NOMO-1 (cell line): ENCODE measurements around the gene IL4I1.

Experiments used
- DNase-seq, 2 experiments: peaks; one replicate each; lab custom pipeline; 2025; ENCODE audit not compliant: unreplicated experiment in 2 of 2; lab: John Stamatoyannopoulos, UW

IL4I1 gene, protein sequence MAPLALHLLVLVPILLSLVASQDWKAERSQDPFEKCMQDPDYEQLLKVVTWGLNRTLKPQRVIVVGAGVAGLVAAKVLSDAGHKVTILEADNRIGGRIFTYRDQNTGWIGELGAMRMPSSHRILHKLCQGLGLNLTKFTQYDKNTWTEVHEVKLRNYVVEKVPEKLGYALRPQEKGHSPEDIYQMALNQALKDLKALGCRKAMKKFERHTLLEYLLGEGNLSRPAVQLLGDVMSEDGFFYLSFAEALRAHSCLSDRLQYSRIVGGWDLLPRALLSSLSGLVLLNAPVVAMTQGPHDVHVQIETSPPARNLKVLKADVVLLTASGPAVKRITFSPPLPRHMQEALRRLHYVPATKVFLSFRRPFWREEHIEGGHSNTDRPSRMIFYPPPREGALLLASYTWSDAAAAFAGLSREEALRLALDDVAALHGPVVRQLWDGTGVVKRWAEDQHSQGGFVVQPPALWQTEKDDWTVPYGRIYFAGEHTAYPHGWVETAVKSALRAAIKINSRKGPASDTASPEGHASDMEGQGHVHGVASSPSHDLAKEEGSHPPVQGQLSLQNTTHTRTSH

DNA sequence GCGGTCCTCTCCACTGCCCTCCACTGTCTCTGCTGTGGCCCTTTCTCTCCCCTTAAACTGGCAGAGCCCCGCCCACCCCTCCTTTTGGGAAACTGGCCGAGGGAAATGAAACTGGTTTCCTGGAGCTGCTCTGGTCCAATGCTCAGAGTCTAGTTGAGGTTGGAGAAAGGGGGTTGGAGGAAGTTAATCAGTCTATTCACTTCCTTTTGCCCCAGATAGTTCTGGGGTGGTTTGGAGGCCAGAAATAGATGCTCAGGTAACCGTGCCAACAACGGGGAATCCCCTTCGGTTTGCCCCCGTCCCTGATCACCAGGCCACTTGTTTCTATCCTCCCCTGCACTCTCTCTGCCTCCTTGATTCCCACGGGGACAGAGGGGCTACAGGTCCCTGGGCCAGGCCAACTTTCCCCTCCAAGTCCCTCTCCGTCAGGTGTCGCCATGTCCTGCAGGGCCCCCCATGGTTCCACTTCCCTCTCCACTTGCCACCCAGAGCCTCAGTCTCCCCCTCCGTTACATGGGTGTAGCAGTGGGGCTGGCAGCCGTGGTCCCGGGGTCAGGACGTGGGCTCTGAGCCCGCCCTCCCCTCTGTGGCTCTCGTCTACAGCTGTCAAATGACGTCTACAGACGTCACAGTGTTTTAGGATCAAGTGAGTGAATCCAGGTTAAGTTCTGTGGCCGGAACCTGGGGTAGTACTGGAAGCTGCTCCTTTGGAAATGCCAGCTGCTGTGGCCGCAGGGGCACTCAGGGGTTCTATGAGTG, at the start of gene IL4I1:
IL4I1 (minus strand) TSS at position 25 of the 759 bp plus-strand sequence. CDS start 727 bp downstream, outside the sequence.
- peak; percentile 90 to 92 for DNase-seq

DNA sequence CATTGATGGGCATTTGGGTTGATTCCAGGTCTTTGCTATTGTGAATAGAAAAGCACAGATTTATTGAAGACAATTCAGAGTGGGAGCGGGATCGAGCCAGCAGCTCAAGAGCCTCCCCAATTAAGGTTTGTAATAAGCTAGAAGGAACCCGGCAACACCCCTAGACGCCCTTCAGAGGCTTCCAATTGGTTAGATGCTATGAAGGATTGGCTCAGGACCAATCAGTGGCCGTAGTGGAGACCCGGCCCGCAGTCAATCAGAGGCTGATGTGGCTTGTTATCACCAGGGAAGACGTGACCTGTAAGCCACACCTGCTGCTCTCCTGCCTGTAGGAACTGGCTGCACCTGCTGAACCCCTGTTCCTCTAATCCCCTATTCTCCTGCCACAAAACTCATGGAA, 49.7 kb upstream of the IL4I1 start:
- DNase-seq: no peak

DNA sequence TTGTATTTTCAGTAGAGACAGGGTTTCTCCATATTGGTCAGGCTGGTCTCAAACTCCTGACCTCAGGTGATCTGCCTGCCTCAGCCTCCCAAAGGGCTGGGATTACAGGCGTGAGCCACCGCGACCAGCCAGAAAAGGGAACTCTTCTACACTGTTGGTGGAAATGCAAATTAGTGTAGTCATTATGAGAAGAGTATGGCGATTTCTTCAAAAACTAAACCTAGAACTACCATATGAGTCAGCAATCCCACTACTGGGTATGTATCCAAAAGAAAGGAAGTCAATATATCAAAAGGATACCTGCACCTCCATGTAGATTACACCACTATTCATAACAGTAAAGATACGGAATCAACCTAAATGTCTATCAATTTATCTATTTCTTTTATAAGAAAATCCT, 47.9 kb upstream of the IL4I1 start:
- peak; percentile 7 to 24 for DNase-seq

DNA sequence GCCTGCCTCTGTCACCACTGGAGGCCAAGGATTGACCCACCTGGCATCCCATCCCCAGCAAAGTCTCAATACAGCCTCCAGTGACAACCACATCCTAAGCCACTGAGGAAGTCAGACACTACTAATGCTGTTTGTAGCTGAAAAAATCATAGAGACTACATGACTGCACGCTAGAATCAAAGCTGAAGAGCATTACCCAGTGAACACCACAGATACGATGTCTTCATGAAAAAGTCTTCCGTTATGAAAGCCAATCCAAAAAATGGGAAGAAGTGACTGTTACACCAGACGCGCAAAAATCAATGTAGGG, 43.8 kb upstream of the IL4I1 start:
- no peak for DNase-seq

DNA sequence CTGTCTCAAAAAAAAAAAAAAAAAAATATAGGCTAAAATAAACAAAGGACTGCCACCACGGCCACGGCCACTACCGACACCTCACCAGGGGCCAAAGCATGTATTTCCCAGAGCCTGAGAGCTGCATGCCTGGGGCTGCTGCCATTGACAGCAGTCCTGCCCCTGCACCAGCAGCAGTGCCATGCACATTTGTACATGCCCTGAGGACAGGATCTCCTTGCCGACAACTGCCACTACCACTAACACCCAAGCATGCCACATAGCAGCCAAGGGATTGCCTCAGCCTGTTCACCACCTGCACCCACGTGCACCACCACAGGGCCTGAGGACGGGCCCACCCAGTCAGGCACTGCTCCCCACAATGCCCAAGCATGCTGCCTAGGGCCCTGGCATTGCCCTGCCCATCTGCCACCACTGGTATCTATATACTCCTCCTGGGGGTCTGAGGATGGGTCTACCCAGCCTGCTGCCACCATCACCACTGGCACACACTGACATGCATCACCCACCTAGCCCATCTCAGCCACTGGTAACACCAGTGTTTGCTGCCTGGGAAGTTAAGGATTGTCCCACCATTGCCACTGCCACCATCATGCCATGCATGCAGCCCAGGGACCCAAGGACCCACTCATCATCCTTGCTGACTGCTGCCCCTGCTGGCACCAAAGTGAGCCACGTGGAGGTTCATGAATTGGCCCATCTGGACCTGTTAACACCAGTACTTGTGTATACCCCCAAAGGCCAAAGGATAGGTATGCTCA, 43.2 kb upstream of the IL4I1 start:
- no peak for DNase-seq

DNA sequence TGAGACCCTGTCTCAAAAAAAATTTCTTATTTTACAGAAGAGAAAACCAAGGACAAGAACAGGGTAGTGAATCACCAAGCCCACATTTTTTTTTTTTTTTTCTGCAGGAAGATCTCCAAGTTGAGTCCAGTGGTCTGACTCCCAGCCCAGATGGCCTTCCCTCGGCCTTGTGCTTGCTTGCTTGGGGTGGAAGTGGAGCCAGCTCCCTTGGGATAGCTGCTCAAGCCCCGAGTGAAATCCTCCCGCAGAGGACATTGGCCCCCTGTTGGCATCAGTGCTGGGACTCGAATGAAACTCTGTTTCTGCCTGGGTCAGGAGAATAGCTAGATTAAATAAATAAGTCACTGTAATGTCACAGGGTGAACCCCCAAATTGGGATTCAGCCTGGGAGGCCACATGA, 42.0 kb upstream of the IL4I1 start:
- no peak for DNase-seq

DNA sequence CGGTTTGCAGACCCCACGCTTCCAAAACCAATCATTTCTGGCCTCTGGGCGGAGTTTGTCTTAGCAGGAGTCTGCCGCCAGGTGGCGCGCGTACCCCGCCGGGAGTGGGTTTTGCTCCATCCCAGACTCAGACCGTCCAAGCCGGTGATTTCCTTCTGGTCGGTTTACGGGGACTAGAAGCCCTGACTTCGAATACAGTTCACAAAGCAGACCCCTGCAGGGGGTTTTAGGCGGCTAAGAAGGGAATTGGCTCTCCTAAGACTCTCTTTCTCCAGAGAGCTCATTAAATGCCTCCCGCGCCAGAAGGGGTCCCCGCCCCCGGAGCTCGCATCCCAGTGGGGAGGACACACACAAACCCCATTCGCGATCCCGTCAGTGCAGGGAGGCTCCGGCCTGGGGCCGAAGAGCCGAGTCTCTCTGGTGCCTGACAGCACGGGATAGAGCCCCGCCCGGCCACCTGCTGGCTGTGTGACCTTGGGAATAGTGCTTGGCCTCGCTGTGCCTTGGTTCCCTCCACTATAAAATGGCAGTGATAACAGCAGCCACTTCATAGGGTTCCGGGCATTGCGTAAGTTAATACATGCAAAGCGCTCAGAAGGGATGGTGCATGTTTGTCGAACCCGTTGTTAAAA, 41.2 kb upstream of the IL4I1 start:
- DNase-seq: peak; percentile 56 to 60

DNA sequence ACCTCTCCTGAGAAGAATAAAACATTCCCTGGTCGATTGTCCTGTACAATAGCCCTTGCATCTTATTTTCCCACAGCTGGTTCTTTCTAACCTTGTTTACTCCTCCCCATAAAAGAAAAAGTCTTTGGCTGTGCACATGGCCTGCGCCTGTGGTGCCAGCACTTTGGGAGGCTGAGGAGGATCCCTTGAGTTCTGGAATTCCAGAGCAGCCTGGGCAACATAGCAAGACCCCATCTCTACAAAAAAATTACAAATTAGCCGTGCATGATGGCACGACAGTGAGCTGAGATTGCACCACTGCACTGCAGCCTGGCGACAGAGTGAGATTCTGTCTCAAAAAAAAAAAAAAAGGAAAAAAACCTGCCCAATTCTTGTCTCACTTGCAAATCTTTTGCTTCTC, 39.9 kb upstream of the IL4I1 start:
- no peak for DNase-seq

DNA sequence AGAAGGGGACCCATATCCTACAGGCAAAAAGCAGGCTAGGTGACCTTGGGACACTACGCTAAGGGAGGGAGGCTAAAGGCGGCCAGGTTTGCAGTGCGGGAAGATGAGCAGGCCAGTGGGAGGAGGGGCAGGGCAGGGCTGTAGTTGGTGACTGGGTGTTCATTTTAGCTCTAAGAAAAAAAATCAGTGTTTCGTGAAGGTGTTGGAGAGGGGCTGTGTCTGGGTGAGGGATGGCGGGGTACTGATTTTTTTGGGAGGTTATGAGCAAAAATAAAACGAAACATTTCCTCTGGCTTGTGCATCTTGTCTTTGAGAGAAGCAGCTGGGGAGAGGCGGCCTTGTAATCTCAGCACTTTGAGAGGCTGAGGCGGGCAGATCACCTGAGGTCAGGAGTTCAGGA, 37.0 kb upstream of the IL4I1 start:
- DNase-seq: no peak

DNA sequence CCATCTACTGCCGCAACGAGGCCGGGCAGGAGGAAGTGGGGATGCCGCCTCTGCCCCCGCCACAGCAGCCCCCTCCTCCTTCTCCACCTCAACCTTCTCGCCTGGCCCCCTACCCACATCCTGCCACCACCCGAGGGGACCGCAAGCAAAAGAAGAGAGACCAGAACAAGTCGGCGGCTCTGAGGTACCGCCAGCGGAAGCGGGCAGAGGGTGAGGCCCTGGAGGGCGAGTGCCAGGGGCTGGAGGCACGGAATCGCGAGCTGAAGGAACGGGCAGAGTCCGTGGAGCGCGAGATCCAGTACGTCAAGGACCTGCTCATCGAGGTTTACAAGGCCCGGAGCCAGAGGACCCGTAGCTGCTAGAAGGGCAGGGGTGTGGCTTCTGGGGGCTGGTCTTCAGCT, 36.0 kb upstream of the IL4I1 start:
- no peak for DNase-seq

DNA sequence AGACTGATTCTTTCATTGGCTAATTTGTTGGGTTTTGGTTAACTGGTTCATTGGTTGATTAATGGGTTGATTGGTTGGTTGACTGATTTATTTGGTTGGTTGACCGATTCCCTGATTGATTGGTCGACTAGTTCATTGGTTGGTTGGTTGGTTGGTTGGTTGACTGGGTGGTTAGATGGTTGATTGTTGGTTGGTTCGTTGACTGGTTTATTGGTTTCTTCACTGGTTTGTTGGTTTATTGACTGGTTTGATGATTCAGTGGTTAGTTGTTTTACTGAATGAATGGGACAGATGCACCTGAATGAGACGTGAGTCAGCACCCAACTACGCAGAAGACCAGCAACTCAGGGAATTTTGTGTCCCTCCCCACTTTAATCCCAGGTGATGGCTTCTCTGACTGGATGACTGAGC, 35.4 kb upstream of the IL4I1 start:
- DNase-seq: no peak

DNA sequence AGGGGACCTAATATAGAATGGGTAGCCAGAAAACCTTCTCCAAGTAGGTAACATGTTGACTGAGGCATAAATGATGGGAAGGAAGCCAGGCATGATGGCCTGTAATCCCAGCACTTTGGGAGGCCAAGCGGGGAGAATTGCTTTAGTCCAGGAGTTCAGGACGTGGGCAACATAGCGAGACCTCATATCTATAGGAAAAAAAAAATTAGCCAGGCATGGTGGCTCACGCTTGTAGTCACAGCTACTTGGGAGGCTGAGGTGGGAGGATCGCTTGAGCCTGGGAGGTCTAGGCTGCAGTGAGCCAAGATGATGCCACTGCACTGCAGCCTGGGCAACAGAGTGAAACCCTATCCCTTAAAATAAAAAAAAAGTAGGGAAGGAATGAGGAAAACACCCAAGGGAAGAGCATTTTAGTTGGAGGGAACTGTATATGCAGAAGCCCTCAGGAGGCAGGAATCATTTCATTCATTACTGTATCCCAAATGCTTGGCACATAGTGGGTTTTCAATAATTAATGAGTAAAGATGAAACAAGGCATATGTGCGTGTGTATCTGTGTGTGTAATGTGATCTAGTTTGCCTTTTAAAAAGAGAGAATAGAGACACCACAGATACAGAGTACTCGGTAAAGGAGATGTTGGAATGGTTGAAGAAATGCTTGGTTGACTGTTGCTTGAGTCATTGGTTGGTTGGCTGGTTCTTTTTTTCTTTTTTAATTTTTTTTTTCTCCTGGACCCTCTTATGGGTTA, 34.8 kb upstream of the IL4I1 start:
- DNase-seq: no peak

DNA sequence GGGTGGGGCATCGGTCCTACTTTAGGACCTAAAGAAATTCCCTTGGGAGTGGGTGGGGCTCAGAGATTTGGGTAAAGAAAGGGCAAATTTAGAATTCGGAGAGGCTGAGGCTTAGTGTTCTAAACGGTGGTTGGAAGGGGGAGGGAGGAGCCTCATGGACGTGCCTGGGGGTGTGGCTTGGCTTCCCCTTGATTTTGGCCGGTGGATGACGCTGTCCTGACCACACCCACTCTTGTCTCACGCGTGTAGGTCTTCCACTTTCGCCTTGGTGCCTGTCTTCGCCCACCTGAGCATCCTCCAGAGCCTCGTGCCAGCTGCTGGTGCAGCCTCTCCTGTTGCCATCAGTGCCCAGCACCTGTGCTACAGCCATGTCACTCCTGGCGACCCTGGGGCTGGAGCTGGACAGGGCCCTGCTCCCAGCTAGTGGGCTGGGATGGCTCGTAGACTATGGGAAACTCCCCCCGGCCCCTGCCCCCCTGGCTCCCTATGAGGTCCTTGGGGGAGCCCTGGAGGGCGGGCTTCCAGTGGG, 33.9 kb upstream of the IL4I1 start:
- no peak for DNase-seq

DNA sequence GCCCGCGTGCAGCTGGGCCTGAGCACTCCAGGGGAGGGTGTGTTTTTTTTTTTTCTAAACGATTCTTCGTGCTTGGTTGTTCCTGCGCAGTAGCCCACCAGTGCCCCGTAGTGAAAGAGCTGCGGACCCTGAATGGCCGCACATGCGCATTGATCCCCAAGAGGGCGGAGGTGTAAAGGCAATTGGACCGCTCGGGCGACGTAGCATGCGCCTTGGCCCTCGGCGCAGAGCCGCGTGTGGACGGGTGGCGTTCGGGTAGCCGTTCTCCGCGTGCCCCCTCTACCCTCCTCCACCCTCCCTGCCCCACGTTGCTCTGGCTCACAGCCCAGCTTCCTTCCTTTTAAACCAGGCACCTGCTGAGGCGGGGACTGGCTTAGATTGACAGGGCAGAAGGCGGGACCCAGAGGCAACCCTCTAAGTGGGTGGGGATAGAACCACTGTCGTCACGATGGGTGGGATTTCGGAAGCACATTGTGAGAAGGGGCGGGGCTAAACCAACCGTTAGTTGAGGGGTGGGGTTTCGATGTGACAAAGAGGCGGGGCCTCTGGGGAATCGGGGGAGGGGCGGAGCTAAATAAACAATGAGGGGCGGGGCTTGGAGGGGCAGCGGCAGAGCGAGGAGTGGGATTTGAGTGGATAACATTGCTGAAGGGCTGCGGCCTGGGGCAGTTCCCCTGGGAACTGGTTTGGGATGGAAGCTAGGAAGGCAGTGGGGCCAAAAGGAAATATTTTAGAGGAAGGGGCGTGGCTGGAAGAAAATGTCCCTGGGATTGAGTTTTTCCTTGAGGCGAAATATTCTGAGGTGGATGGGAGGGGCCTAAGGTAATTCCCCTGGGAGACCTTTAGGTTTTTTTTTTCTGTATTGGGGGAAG, 33.2 kb upstream of the IL4I1 start:
- DNase-seq: peak; percentile 89 to 92

DNA sequence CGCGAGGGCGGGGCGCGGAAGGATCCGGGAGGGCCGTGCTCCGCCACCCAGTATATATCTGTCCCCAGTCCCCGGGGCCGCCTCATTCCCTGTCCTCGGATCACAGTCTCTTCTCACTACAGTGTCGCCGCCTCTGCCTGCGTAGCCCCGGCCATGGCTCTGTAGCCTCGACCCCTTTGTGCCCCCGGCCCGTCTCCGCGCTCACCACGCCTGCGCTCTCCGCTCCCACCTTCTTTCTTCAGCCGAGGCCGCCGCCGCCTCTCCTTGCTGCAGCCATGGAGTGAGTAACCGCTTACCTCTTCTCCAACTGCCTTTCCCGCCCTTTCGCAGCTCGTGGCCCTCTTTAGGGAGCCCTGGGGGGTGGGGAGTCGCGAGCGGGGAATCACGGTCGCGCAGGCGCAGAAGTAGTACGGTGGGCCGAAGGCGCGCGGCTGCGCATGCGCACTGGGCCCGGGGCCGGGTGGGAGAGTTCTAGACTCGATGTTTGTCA, 32.5 kb upstream of the IL4I1 start, which contains the start of the genes ATF5 and NUP62:
ATF5 (plus strand) TSS at position 85 of the 490 bp plus-strand sequence. CDS start 1,646 bp downstream, outside the sequence.
NUP62 (minus strand) TSS at position 384 of the 490 bp plus-strand sequence. CDS start 19,697 bp downstream, outside the sequence.
- DNase-seq: peak; percentile 85 to 94

DNA sequence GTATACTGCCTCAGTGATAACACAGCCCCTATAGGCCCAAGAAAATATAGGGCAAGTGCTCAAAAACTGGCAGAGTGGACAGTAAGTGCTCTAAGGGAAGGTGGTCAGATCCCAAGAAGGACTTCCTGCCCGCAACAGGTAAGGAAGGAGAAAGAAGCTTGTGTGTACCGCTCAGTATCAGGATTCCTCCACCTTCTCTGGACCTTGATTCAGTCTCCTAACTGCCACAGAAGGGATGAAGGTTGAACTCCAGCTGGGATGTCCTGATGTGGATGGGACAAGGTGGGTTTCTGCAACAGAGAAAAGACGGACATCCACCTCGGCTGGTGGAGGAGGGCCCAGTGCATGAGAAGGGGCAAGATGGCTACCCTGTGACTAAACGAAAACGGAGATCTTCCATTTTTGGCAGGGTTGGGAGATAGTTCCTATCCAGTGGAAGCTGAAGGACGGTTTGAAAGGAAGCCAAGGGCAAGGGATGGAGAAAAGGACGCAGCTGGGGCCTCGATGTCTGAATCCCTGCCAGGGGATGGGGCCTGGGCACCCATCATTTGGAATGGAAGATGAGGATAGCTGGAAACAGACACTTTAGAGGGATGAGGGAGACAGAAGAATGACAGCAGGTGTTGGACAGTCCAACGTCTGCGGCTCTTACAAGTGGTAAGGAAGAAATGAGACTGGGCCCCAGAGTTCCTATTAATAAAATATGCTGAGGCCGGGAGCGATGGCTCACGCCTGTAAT, 31.0 kb upstream of the IL4I1 start:
- no peak for DNase-seq

DNA sequence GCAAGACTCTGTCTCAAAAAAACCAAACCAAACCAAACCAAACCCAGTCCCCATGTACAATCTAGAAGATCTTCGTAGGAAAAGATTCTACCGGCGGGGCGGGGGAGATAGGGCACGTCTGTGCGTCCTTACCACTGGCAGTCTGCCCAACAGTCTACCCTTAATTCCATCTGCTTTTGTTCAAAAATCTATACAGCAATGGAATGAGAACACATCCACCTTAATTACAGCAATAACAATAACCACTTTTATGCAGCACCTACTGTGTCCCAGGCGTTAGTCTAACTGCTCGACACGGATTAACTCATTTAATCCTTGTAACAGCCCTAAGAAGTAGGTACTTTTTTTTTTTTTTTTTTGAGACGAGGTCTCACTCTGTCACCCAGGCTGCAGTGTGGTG, 29.8 kb upstream of the IL4I1 start:
- DNase-seq: no peak

DNA sequence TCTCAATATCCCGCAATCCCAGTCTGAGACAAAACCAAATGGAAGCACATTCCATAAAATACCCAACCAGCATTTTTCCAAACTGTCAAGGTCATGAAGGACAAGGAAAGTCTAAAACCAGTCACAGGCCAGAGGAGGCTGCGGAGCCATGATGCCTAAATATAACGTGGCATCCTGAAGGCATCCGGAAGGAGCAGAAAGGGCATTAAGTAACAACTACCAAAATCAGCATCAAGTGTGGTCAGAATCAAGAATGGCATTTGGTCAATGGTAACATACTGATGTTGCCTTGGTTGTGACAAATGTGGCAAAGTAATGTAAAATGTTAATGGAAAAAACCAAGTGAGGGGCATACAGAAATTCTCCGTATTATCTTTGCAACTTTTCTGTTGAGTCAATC, 28.8 kb upstream of the IL4I1 start:
- DNase-seq: no peak
